ENCODE data around the gene PRR12. TPM values are rescaled to one million over a fixed set of nuclear protein-coding genes. Genes with fewer than 3 reads are reported as not detected.

The PRR12 gene
- total RNA-seq, 6 donors from 2014 or later: 12.6 to 51.9 (median 33.7) TPM

DNA sequence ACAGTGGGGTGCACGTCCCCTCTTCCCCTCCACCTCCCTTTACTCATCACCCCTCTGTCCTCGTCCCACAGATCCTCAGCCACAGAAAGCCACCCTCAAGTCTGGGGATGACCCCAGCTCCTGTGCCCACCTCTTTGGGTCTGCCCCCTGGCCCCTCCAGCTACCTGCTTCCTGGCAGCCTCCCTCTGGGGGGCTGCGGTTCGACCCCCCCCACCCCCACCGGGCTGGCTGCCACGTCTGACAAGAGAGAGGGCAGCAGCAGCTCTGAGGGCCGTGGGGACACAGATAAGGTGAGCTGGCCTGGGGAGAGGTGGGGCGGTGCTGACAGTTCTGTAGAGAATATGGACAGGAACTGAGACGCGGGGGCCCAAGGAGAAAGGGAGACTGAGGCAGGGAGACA lies 63.6 kb downstream of the PRR12 start:
- Histone ChIP-seq H3K4me3 (no peak overlapping the region), H3K36me3 (peaks cover 42 to 97% (median 93%) of the 10 kb centered on the region in 4 donors), H3K9me3 (no peaks in the 10 kb centered on the region), H3K27me3 (no peaks in the 10 kb centered on the region), H3K27ac (no peak overlapping the region), H3K4me1 (no peaks in the 10 kb centered on the region)
- 86 to 92% methylated on average over 10 of the region's 10 CpGs for WGBS, 2 donors
- peak in 1 of 2 donors; percentile 56 for DNase-seq
- no peak for TF ChIP-seq POLR2A (IDR thresholded peaks at IDR 0.05)
- TF ChIP-seq POLR2AphosphoS5 (IDR thresholded peaks at IDR 0.05): no peak
- no peak for TF ChIP-seq EP300 (IDR thresholded peaks at IDR 0.05)
- TF ChIP-seq, protein P1, sequence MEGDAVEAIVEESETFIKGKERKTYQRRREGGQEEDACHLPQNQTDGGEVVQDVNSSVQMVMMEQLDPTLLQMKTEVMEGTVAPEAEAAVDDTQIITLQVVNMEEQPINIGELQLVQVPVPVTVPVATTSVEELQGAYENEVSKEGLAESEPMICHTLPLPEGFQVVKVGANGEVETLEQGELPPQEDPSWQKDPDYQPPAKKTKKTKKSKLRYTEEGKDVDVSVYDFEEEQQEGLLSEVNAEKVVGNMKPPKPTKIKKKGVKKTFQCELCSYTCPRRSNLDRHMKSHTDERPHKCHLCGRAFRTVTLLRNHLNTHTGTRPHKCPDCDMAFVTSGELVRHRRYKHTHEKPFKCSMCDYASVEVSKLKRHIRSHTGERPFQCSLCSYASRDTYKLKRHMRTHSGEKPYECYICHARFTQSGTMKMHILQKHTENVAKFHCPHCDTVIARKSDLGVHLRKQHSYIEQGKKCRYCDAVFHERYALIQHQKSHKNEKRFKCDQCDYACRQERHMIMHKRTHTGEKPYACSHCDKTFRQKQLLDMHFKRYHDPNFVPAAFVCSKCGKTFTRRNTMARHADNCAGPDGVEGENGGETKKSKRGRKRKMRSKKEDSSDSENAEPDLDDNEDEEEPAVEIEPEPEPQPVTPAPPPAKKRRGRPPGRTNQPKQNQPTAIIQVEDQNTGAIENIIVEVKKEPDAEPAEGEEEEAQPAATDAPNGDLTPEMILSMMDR (IDR thresholded peaks at IDR 0.05): no peak
- no peak for ATAC-seq (ENCODE audit: low FRiP score in 2 of 2)

DNA sequence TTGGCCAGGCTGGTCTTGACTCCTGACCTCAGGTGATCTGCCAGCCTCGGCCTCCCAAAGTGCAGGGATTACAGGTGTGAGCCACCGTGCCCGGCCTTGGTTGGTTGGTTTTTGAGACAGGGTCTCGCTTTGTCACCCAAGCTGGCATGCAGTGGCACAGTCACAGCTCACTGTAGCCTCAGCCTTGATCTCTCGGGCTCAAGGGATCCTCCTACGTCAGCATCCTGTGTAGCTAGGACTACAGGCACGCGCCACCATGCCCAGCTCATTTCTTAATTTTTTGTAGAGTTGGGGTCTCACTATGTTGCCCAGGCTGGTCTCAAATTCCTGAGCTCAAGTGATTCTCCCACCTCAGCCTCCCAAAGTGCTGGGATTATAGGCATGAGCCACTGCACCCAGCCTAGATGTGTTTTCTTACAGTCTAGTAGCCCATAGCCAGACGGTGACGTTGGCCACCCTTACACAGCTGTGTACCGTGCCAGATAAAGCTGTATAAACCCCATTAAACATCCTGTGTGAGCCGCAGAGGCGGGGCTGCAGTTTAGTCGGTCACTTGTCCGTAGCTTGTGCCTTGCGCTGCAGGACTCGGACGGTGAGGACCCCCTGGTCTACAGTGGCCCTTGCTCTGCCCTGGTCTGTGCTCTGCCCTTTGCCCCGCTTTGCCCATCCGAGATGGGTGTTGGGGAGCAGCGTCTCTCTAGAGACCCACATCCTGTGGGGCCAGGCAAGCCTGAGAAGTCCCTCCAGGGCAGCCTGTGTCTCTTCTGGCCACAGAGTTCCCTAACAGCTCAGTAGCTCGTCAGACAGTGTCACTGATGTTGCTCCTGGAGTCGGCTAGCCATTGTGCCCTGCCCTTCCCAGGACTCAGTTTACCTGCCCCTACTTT lies 64.8 kb downstream of the PRR12 start:
- Histone ChIP-seq H3K4me3 (no peak overlapping the region), H3K27me3 (no peaks in the 10 kb centered on the region), H3K36me3 (peaks cover 42 to 98% (median 90%) of the 10 kb centered on the region in 4 donors), H3K4me1 (no peaks in the 10 kb centered on the region), H3K27ac (no peak overlapping the region), H3K9me3 (no peaks in the 10 kb centered on the region)
- WGBS, 2 donors: 84 to 98% methylated on average over 7 to 19 of the region's 23 CpGs
- no peak for ATAC-seq (ENCODE audit: low FRiP score in 2 of 2)
- TF ChIP-seq EP300 (IDR thresholded peaks at IDR 0.05): no peak
- TF ChIP-seq POLR2AphosphoS5 (IDR thresholded peaks at IDR 0.05): no peak
- TF ChIP-seq, protein P1 (IDR thresholded peaks at IDR 0.05): no peak
- TF ChIP-seq POLR2A (IDR thresholded peaks at IDR 0.05): no peak
- DNase-seq: peak in 1 of 2 donors; percentile 36

- Histone ChIP-seq H3K4me1 (no peaks in the 10 kb centered on the region), H3K9me3 (no peaks in the 10 kb centered on the region), H3K36me3 (peaks cover 42 to 99% (median 91%) of the 10 kb centered on the region in 4 donors), H3K4me3 (no peak overlapping the region), H3K27me3 (no peaks in the 10 kb centered on the region), H3K27ac (no peak overlapping the region)
- no peak for ATAC-seq (ENCODE audit: low FRiP score in 2 of 2)
- WGBS, 2 donors: 92 to 93% methylated on average over 13 to 17 of the region's 17 CpGs
- TF ChIP-seq POLR2AphosphoS5 (IDR thresholded peaks at IDR 0.05): no peak
- TF ChIP-seq, protein P1 (IDR thresholded peaks at IDR 0.05): no peak
- TF ChIP-seq EP300 (IDR thresholded peaks at IDR 0.05): no peak
- DNase-seq: peak in 1 of 2 donors; percentile 40
Observed at GRCh38 chr19:49656456-49657109, 65.6 kb downstream of the PRR12 start.

DNA sequence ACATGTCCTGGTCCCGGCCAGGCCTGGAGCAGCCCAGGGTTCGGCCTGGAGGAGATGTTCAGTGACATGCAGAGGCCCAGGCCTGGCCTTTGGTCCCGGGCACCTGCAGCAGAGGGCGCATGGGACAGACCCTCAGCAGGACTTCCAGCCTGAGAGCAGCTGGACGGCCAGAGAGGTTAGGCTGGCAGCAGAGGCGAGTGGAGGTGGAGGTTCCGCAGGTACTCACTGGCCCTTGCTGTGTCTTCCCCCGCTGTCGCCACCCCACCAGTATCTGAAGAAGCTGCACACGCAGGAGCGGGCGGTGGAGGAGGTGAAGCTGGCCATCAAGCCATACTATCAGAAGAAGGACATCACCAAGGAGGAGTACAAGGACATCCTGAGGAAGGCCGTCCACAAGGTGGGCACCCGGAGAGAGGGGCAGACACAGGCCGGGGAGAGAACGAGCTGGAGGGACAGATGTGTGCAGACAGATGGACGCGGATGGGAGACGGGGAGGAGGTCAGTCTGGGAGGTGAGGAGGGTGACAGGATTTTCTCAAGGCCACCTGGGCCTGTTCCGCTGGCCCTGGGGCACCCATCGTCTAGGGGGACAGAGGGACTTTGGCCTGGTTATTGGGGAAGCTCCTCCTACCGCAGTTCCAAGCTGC lies 66.6 kb downstream of the PRR12 start:
- DNase-seq: peak in 1 of 2 donors; percentile 70
- 92 to 93% methylated on average over 15 to 22 of the region's 22 CpGs for WGBS, 2 donors
- peaks cover 40 to 100% (median 96%) of the 10 kb centered on the region in 4 donors for H3K36me3 ChIP-seq

More for the DNA sequence above, 66.6 kb downstream of the PRR12 start:
- no peaks in the 10 kb centered on the region for H3K9me3 ChIP-seq
- TF ChIP-seq, protein P1 (IDR thresholded peaks at IDR 0.05): no peak
- TF ChIP-seq POLR2A (IDR thresholded peaks at IDR 0.05) (no peak), EP300 (IDR thresholded peaks at IDR 0.05) (no peak), POLR2AphosphoS5 (IDR thresholded peaks at IDR 0.05) (no peak)
- ATAC-seq (ENCODE audit: low FRiP score in 2 of 2): no peak
- H3K4me1 ChIP-seq: no peaks in the 10 kb centered on the region
- no peak overlapping the region for H3K4me3 ChIP-seq
- H3K27ac ChIP-seq: no peak overlapping the region
- no peaks in the 10 kb centered on the region for H3K27me3 ChIP-seq

All from upper lobe of left lung (tissue), 6 donors.